Neural cell (in vitro differentiated cells): ENCODE data around the gene VEPH1. TPM values are rescaled to one million over a fixed set of nuclear protein-coding genes. Genes with fewer than 3 reads are reported as not detected.

ENCODE experiments used
- H2AFZ ChIP-seq: fragments of 200-600, 300-800 bp; sonication (generic), shearing (Covaris generic); 2 replicates; pipeline ENCODE4 v1.6.0; 2014; ENCODE audit warnings: low read depth, mild to moderate bottlenecking, antibody characterized with exemption, low read length, moderate library complexity
- H3F3A ChIP-seq: fragments of 200-600 bp; shearing (Covaris generic); 2 replicates; pipeline ENCODE4 v1.6.1; 2016; ENCODE audit warnings: mild to moderate bottlenecking, moderate library complexity, mixed read lengths, antibody characterized with exemption, low read length; ENCODE audit not compliant: insufficient read depth, poor library complexity, severe bottlenecking
- H3K27ac ChIP-seq: fragments of 200-600, 300-800 bp; sonication (generic), shearing (Covaris generic); 2 replicates; pipeline ENCODE4 v1.5.1; 2014; ENCODE audit warnings: mild to moderate bottlenecking, low read length, moderate library complexity
- H3K27me3 ChIP-seq: fragments of 300-800, 200-600 bp; sonication (generic), shearing (Covaris generic); 2 replicates; pipeline ENCODE4 v1.6.0; 2014; ENCODE audit warnings: mild to moderate bottlenecking, low read depth, low read length, moderate library complexity; ENCODE audit not compliant: insufficient read depth
- H3K36me3 ChIP-seq: fragments of 300-800, 200-600 bp; sonication (generic), shearing (Covaris generic); 2 replicates; pipeline ENCODE4 v1.5.1; 2014; ENCODE audit warnings: mild to moderate bottlenecking, antibody characterized with exemption, low read length, moderate library complexity; ENCODE audit not compliant: insufficient read depth
- H3K4me2 ChIP-seq: fragments of 300-800, 200-600 bp; sonication (generic), shearing (Covaris generic); 2 replicates; pipeline ENCODE4 v1.6.0; 2014; ENCODE audit warnings: mild to moderate bottlenecking, low read length
- H3K4me3 ChIP-seq: fragments of 300-800, 200-600 bp; sonication (generic), shearing (Covaris generic); 2 replicates; pipeline ENCODE4 v1.5.1; 2014; ENCODE audit warnings: mild to moderate bottlenecking, low read length, moderate library complexity
- H3K79me2 ChIP-seq: fragments of 200-600 bp; shearing (Covaris generic); replicated peaks from 2 replicates; pipeline ENCODE4 v1.6.0; 2014; ENCODE audit warnings: mild to moderate bottlenecking, low read length, moderate library complexity; ENCODE audit not compliant: insufficient read depth
- H3K9ac ChIP-seq: fragments of 300-800, 200-600 bp; sonication (generic), shearing (Covaris generic); 2 replicates; pipeline ENCODE4 v1.6.1; 2016; ENCODE audit warnings: mild to moderate bottlenecking, low read length, mixed read lengths
- H3K9me2 ChIP-seq: fragments of 200-600 bp; shearing (Covaris generic); 2 replicates; pipeline ENCODE4 v1.6.1; 2016; ENCODE audit warnings: mild to moderate bottlenecking, low read length, mixed read lengths; ENCODE audit not compliant: insufficient read depth
- H3K9me3 ChIP-seq: fragments of 200-600, 300-800 bp; sonication (generic), shearing (Covaris generic); 2 replicates; pipeline ENCODE4 v1.6.1; 2016; ENCODE audit warnings: mild to moderate bottlenecking, mixed run types, low read length, moderate library complexity, mixed read lengths
- H4K20me1 ChIP-seq: fragments of 200-600 bp; shearing (Covaris generic); 2 replicates; pipeline ENCODE4 v1.6.1; 2016; ENCODE audit warnings: mild to moderate bottlenecking, mixed run types; ENCODE audit not compliant: insufficient read depth
- EP300 ChIP-seq: fragments of 450-650 bp; conservative IDR thresholded peaks from 2 replicates; pipeline ENCODE4 v1.6.1; 2014; ENCODE audit warnings: antibody characterized with exemption, mild to moderate bottlenecking, moderate library complexity; ENCODE audit not compliant: poor library complexity, severe bottlenecking
- EZH2 ChIP-seq: fragments of 200-600, 300-800 bp; shearing (Covaris generic), sonication (generic); IDR thresholded peaks from 2 replicates; pipeline ENCODE4 v1.6.1; 2014; ENCODE audit warnings: antibody characterized with exemption, low read length, borderline replicate concordance, mild to moderate bottlenecking; ENCODE audit not compliant: insufficient read depth, poor library complexity, severe bottlenecking
- MXI1 ChIP-seq: fragments of 450-650 bp; conservative IDR thresholded peaks from 2 replicates; pipeline ENCODE4 v1.6.1; 2014; ENCODE audit warnings: antibody characterized with exemption, mild to moderate bottlenecking; ENCODE audit not compliant: poor library complexity, severe bottlenecking
- POLR2AphosphoS5 ChIP-seq: IDR thresholded peaks from 2 replicates; pipeline ENCODE4 v1.6.1; 2012
- RAD21 ChIP-seq: fragments of 450-650 bp; conservative IDR thresholded peaks from 2 replicates; pipeline ENCODE4 v1.6.1; 2014; ENCODE audit warnings: antibody characterized with exemption, mild to moderate bottlenecking, moderate library complexity
- SMC3 ChIP-seq: fragments of 450-650 bp; conservative IDR thresholded peaks from 2 replicates; pipeline ENCODE4 v1.6.1; 2014; ENCODE audit warnings: antibody characterized with exemption, mild to moderate bottlenecking, moderate library complexity; ENCODE audit not compliant: poor library complexity
- TAF1 ChIP-seq: IDR thresholded peaks from 2 replicates; pipeline ENCODE4 v1.6.1; 2012; ENCODE audit warnings: low read depth
- polyA plus RNA-seq: library from polyadenylated mRNA; depleted of rRNA; stranded (reverse); fragments of >200 nt; gene quantifications from 2 replicates; pipeline ENCODE4 v1.2.3, GENCODE V29; 2014
- TF ChIP-seq, protein P1 (sequence below): fragments of 450-650 bp; IDR thresholded peaks from 2 replicates; pipeline ENCODE4 v1.5.1; 2014; ENCODE audit warnings: antibody characterized with exemption, mild to moderate bottlenecking, moderate library complexity; ENCODE audit not compliant: poor library complexity, severe bottlenecking
- TF ChIP-seq, protein P2 (sequence below): IDR thresholded peaks from 2 replicates; pipeline ENCODE4 v1.6.1; 2012; ENCODE audit warnings: borderline replicate concordance

The VEPH1 gene
- polyA plus RNA-seq, 1 donor from 2014 or later = 0.89 TPM

DNA sequence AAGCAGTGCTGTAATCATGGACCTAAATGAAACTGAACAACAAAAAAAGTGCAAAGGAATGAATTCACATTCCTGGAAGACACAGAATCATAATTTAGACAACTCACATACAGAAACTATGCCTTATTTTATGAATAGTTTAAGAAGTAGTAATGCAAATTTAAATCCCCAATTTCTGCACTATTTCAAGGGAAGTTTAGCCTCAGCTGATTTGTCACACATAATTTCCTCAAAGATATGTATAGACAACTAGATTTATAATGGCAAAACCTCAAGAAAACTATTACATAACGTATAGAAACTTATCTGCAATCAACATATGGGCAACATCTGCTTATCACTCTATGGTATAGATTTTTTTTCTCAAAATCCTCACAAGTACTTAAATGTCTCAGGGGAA, 74.4 kb downstream of the VEPH1 start:
- Histone ChIP-seq H3K9me2 (no peaks in the 10 kb centered on the region), H3K27me3 (no peaks in the 10 kb centered on the region), H3K79me2 (no peaks in the 10 kb centered on the region), H3K4me3 (no peak overlapping the region), H4K20me1 (no peaks in the 10 kb centered on the region), H2AFZ (no peak overlapping the region), H3F3A (no peaks in the 10 kb centered on the region), H3K4me2 (no peak overlapping the region), H3K9ac (no peak overlapping the region), H3K27ac (no peak overlapping the region), H3K9me3 (no peaks in the 10 kb centered on the region), H3K36me3 (no peaks in the 10 kb centered on the region)
- TF ChIP-seq, protein P1, sequence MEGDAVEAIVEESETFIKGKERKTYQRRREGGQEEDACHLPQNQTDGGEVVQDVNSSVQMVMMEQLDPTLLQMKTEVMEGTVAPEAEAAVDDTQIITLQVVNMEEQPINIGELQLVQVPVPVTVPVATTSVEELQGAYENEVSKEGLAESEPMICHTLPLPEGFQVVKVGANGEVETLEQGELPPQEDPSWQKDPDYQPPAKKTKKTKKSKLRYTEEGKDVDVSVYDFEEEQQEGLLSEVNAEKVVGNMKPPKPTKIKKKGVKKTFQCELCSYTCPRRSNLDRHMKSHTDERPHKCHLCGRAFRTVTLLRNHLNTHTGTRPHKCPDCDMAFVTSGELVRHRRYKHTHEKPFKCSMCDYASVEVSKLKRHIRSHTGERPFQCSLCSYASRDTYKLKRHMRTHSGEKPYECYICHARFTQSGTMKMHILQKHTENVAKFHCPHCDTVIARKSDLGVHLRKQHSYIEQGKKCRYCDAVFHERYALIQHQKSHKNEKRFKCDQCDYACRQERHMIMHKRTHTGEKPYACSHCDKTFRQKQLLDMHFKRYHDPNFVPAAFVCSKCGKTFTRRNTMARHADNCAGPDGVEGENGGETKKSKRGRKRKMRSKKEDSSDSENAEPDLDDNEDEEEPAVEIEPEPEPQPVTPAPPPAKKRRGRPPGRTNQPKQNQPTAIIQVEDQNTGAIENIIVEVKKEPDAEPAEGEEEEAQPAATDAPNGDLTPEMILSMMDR = no peak
- no peak for TF ChIP-seq TAF1
- TF ChIP-seq RAD21 = no peak
- TF ChIP-seq, protein P2, sequence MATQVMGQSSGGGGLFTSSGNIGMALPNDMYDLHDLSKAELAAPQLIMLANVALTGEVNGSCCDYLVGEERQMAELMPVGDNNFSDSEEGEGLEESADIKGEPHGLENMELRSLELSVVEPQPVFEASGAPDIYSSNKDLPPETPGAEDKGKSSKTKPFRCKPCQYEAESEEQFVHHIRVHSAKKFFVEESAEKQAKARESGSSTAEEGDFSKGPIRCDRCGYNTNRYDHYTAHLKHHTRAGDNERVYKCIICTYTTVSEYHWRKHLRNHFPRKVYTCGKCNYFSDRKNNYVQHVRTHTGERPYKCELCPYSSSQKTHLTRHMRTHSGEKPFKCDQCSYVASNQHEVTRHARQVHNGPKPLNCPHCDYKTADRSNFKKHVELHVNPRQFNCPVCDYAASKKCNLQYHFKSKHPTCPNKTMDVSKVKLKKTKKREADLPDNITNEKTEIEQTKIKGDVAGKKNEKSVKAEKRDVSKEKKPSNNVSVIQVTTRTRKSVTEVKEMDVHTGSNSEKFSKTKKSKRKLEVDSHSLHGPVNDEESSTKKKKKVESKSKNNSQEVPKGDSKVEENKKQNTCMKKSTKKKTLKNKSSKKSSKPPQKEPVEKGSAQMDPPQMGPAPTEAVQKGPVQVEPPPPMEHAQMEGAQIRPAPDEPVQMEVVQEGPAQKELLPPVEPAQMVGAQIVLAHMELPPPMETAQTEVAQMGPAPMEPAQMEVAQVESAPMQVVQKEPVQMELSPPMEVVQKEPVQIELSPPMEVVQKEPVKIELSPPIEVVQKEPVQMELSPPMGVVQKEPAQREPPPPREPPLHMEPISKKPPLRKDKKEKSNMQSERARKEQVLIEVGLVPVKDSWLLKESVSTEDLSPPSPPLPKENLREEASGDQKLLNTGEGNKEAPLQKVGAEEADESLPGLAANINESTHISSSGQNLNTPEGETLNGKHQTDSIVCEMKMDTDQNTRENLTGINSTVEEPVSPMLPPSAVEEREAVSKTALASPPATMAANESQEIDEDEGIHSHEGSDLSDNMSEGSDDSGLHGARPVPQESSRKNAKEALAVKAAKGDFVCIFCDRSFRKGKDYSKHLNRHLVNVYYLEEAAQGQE = no peak
- TF ChIP-seq SMC3 = no peak
- no peak for TF ChIP-seq MXI1
- no peak for TF ChIP-seq EZH2
- TF ChIP-seq POLR2AphosphoS5 = no peak
- TF ChIP-seq EP300 = no peak

DNA sequence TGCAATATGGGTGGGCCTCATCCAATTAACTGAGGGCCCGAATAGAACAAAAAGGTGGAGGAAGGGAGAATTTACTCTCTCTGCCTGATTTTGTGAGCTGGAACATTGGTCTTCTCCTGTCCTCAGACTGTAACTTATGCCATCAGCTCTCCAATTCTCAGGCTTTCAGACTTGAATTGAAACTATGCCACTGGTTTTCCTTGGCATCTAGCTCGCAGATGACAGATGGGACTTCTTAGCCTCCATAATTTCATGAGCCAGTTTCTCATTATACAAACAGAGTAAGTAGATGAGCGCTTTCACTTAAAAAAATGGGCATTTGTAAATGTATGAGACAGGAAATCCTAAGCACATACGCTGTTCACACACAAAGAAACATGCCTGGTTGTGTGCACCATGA, 75.3 kb downstream of the VEPH1 start:
- no peaks in the 10 kb centered on the region for H3K36me3 ChIP-seq
- H3K79me2 ChIP-seq = no peaks in the 10 kb centered on the region
- TF ChIP-seq SMC3 = no peak
- no peak for TF ChIP-seq EP300
- TF ChIP-seq POLR2AphosphoS5 = no peak
- no peak overlapping the region for H3K4me3 ChIP-seq
- H4K20me1 ChIP-seq = no peaks in the 10 kb centered on the region
- H3K27ac ChIP-seq = no peak overlapping the region
- H3K4me2 ChIP-seq = no peak overlapping the region
- H3K27me3 ChIP-seq = no peaks in the 10 kb centered on the region
- no peak overlapping the region for H2AFZ ChIP-seq
- H3K9me2 ChIP-seq = no peaks in the 10 kb centered on the region
- no peaks in the 10 kb centered on the region for H3F3A ChIP-seq
- H3K9ac ChIP-seq = no peak overlapping the region
- no peaks in the 10 kb centered on the region for H3K9me3 ChIP-seq

DNA sequence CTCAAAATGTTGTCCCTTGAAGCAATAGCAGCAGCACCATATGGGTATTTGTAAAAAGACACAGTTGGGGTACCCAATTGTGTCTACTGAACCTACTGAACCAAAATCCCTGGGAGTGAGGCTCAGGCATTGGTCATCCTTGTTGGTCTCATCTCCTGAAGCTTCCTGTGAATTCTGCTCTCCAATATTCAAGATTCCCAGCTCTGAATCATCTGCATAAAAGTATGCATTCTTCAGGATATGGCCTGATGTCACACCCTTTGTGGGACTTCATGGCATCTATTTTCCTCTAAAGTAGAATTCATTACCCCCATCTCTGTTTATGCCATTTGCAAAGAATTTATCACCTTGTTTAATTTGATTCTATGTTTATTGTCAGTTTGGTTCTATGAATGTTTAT, 79.9 kb downstream of the VEPH1 start:
- Histone ChIP-seq H3K27ac (no peak overlapping the region), H3K4me2 (no peak overlapping the region), H3K9me3 (no peaks in the 10 kb centered on the region), H2AFZ (no peak overlapping the region), H4K20me1 (no peaks in the 10 kb centered on the region), H3K9me2 (no peaks in the 10 kb centered on the region), H3K27me3 (no peaks in the 10 kb centered on the region), H3K79me2 (no peaks in the 10 kb centered on the region), H3F3A (no peaks in the 10 kb centered on the region), H3K9ac (no peak overlapping the region), H3K36me3 (no peaks in the 10 kb centered on the region), H3K4me3 (no peak overlapping the region)
- TF ChIP-seq, protein P2 = no peak
- TF ChIP-seq TAF1 (no peak), RAD21 (no peak), SMC3 (no peak), POLR2AphosphoS5 (no peak), MXI1 (no peak), EP300 (no peak), EZH2 (no peak)
- TF ChIP-seq, protein P1 = no peak
